HCT116 (cell line): ENCODE data around the gene CDH23. TPM values are rescaled to one million over a fixed set of nuclear protein-coding genes. Genes with fewer than 3 reads are reported as not detected.

Experiments used
- ATAC-seq: fragments of 200-7000 bp; cut with Tn5 transposase; 2 replicates; pipeline ENCODE4 v1.9.1; 2020; ENCODE audit warnings: mild to moderate bottlenecking, moderate library complexity
- BruUV-seq: library from RNA; stranded (reverse); fragments of 400-500 nt; replicated peaks from 2 replicates; lab custom pipeline; 2021; lab: Mats Ljungman, UMichigan
- CTCF ChIA-PET: fragments of 300-600 bp; sonication (Branson Sonifier 250); formaldehyde crosslinking; loops from one replicate; lab custom pipeline; 2021; ENCODE audit warnings: antibody characterized with exemption; lab: Charles Lee
- POLR2A ChIA-PET: fragments of 300-600, 350-600 bp; sonication (Branson Sonifier 250); formaldehyde crosslinking; loops from one replicate; lab custom pipeline; 2021; ENCODE audit warnings: antibody characterized with exemption; lab: Charles Lee
- RAD21 ChIA-PET, 2 experiments: fragments of 300-600 bp; sonication (Branson Sonifier 250); formaldehyde crosslinking; loops; one replicate each; lab custom pipeline; 2023; ENCODE audit warnings: low total read pairs in 2 of 2; ENCODE audit not compliant: uncharacterized antibody in 2 of 2, unreplicated experiment in 2 of 2, low non-redundant PET in 1 of 2; lab: Charles Lee
- DNase-seq: peaks from one replicate; pipeline ENCODE4 v3.0.0-alpha.2; 2010; ENCODE audit warnings: low read depth, low spot score
- H2AFZ ChIP-seq: fragments of 200-600 bp; shearing (Covaris generic), sonication (generic); 2 replicates; pipeline ENCODE4 v1.6.1; 2017; ENCODE audit warnings: low read depth, mixed run types, mixed read lengths, antibody characterized with exemption, low read length; ENCODE audit not compliant: poor library complexity, severe bottlenecking
- H3K27ac ChIP-seq: 2 replicates; pipeline ENCODE4 v1.5.1; 2012; ENCODE audit warnings: low read depth, low read length
- H3K27me3 ChIP-seq: fragments of 200-600 bp; sonication (generic); 2 replicates; pipeline ENCODE4 v1.6.1; 2016; ENCODE audit warnings: mixed run types, low read length, mixed read lengths; ENCODE audit not compliant: insufficient read depth
- H3K36me3 ChIP-seq, 2 experiments: fragments of 200-500 bp in 1 of 2; fragments of 200-600 bp in 1 of 2; sonication (Bioruptor generic) in 1 of 2; sonication (generic) in 1 of 2; 2 replicates each; pipeline versions ENCODE4 v1.5.1 to v1.6.1; 2014 to 2016; ENCODE audit warnings: low read length in 2 of 2, inconsistent platforms in 1 of 2, mixed read lengths in 1 of 2, mixed run types in 1 of 2; ENCODE audit not compliant: insufficient read depth in 2 of 2, control insufficient read depth in 1 of 2
- H3K4me1 ChIP-seq, 2 experiments: fragments of 200-600 bp in 1 of 2; sonication (generic) in 1 of 2; 2 replicates each; pipeline versions ENCODE4 v1.5.1 to v1.6.1; 2012 to 2017; ENCODE audit warnings: low read length in 2 of 2, inconsistent platforms in 1 of 2, mild to moderate bottlenecking in 1 of 2, mixed read lengths in 1 of 2, mixed run types in 1 of 2, moderate library complexity in 1 of 2; ENCODE audit not compliant: insufficient read depth in 2 of 2, control insufficient read depth in 1 of 2
- H3K4me2 ChIP-seq: fragments of 200-600 bp; sonication (generic); 2 replicates; pipeline ENCODE4 v1.6.1; 2017; ENCODE audit warnings: mixed run types, low read length, mixed read lengths
- H3K4me3 ChIP-seq, 2 experiments: fragments of 200-600 bp in 1 of 2; sonication (generic) in 1 of 2; replicated peaks in 1 of 2; 2 replicates each; pipeline ENCODE4 v1.5.1; 2011 to 2016; ENCODE audit warnings: low read length in 2 of 2, control low read depth in 1 of 2, low read depth in 1 of 2, mild to moderate bottlenecking in 1 of 2, mixed read lengths in 1 of 2, mixed run types in 1 of 2
- H3K79me2 ChIP-seq: fragments of 200-600 bp; sonication (generic); 2 replicates; pipeline ENCODE4 v1.6.1; 2017; ENCODE audit warnings: mild to moderate bottlenecking, mixed run types, low read length, moderate library complexity, mixed read lengths; ENCODE audit not compliant: insufficient read depth
- H3K9ac ChIP-seq: fragments of 200-600 bp; sonication (generic); 2 replicates; pipeline ENCODE4 v1.6.1; 2016; ENCODE audit warnings: low read length, mixed read lengths
- H3K9me2 ChIP-seq: fragments of 200-600 bp; sonication (generic), shearing (Covaris generic); 2 replicates; pipeline ENCODE4 v1.6.1; 2017; ENCODE audit warnings: mixed run types, mild to moderate bottlenecking, moderate library complexity; ENCODE audit not compliant: insufficient read depth
- H3K9me3 ChIP-seq, 2 experiments: fragments of 200-500 bp in 1 of 2; fragments of 200-600 bp in 1 of 2; sonication (Bioruptor generic) in 1 of 2; sonication (generic) in 1 of 2; 2 replicates each; pipeline ENCODE4 v1.6.1; 2014 to 2017; ENCODE audit warnings: low read length in 2 of 2, mixed read lengths in 2 of 2, inconsistent platforms in 1 of 2, low read depth in 1 of 2, mild to moderate bottlenecking in 1 of 2, mixed run types in 1 of 2, moderate library complexity in 1 of 2; ENCODE audit not compliant: control insufficient read depth in 1 of 2, insufficient read depth in 1 of 2
- H4K20me1 ChIP-seq: fragments of 200-600 bp; sonication (generic), shearing (Covaris generic); 2 replicates; pipeline ENCODE4 v1.6.1; 2017; ENCODE audit warnings: mixed run types, mild to moderate bottlenecking, moderate library complexity; ENCODE audit not compliant: insufficient read depth
- CEBPB ChIP-seq: IDR thresholded peaks from 2 replicates; pipeline ENCODE4 v1.6.1; 2012; ENCODE audit warnings: low read depth
- EZH2 ChIP-seq: fragments of 200-600 bp; sonication (generic); IDR thresholded peaks from 2 replicates; pipeline ENCODE4 v1.6.1; 2017; ENCODE audit warnings: antibody characterized with exemption, mixed run types
- EZH2phosphoT487 ChIP-seq: fragments of 200-600 bp; IDR thresholded peaks from 2 replicates; pipeline ENCODE4 v1.6.1; 2018; ENCODE audit warnings: antibody characterized with exemption, borderline replicate concordance
- FOSL1 ChIP-seq: IDR thresholded peaks from 2 replicates; pipeline ENCODE4 v1.6.1; 2012; ENCODE audit warnings: low read depth
- RAD21 ChIP-seq: IDR thresholded peaks from 2 replicates; pipeline ENCODE4 v1.6.1; 2012; ENCODE audit warnings: low read depth, mild to moderate bottlenecking
- SIN3A ChIP-seq: IDR thresholded peaks from 2 replicates; pipeline ENCODE4 v1.6.1; 2012; ENCODE audit warnings: low read depth
- SP1 ChIP-seq: IDR thresholded peaks from 2 replicates; pipeline ENCODE4 v1.6.1; 2012; ENCODE audit warnings: low read depth
- SRF ChIP-seq: IDR thresholded peaks from 2 replicates; pipeline ENCODE4 v1.6.1; 2012; ENCODE audit warnings: low read depth
- TCF7L2 ChIP-seq: IDR thresholded peaks from 2 replicates; pipeline ENCODE4 v1.7.0; 2011; ENCODE audit warnings: borderline replicate concordance, inconsistent platforms; ENCODE audit not compliant: insufficient read depth, insufficient read length; ENCODE audit errors: extremely low read depth
- ZNF274 ChIP-seq: fragments of 200-500 bp; sonication (Bioruptor generic); IDR thresholded peaks from 2 replicates; pipeline ENCODE4 v1.6.1; 2014; ENCODE audit warnings: mild to moderate bottlenecking, low read depth, low read length, inconsistent platforms
- intact Hi-C: fragments of 100-400 bp; cut with micrococcal nuclease; formaldehyde crosslinking; loops from 2 replicates; pipeline ENCODE4 v1.10.0; 2022
- total RNA-seq: library from RNA; stranded (reverse); gene quantifications from one replicate; pipeline ENCODE4 v1.2.1, GENCODE V29; 2021; ENCODE audit not compliant: unreplicated experiment
- TF ChIP-seq, protein P1 (sequence below): IDR thresholded peaks from 2 replicates; pipeline ENCODE4 v1.6.1; 2012
- TF ChIP-seq, protein P2 (sequence below), 3 experiments: fragments of 200-600 bp in 1 of 3; sonication (generic) in 1 of 3; IDR thresholded peaks in 2 of 3; conservative IDR thresholded peaks in 1 of 3; 2 replicates each; pipeline ENCODE4 v1.5.1; 2012 to 2017; ENCODE audit warnings: low read depth in 2 of 3, low read length in 2 of 3, antibody characterized with exemption in 1 of 3, borderline replicate concordance in 1 of 3, control low read depth in 1 of 3, mild to moderate bottlenecking in 1 of 3, mixed read lengths in 1 of 3, mixed run types in 1 of 3, moderate library complexity in 1 of 3; ENCODE audit not compliant: insufficient read depth in 1 of 3
- TF ChIP-seq, protein P3 (sequence below): IDR thresholded peaks from 2 replicates; pipeline ENCODE4 v1.6.1; 2011; ENCODE audit warnings: mild to moderate bottlenecking, low read length, moderate library complexity; ENCODE audit not compliant: insufficient replicate concordance; ENCODE audit errors: extremely low read depth

CDH23 gene
- total RNA-seq, 1 experiment from 2014 or later: not detected

DNA sequence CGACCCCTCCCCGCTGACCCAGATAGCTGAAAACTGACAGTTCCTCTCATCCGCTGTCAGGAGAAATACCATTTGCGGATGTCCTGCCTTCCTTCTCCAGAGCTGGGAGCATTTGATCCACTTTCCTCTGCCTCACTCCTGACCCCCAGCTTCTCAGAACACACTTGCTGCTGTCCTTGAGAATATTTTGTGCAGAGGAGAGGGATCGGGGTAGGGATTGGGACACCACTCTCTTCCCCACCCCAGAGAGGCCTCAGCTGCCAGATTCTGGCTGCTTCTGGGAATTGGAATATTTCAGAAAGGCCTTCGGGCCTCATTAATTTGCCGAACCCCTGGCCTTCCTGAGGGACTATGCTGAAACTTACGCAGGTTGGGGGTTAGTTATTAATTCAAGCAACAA, 225.9 kb downstream of the CDH23 start:
- Histone ChIP-seq H2AFZ (peak overlapping the region; percentile 90), H3K9me3 (no peaks in the 10 kb centered on the region), H4K20me1 (no peaks in the 10 kb centered on the region), H3K27ac (0 out of 2 replicates have a peak overlapping the region, but pooled peaks have one; percentile 21), H3K27me3 (no peaks in the 10 kb centered on the region), H3K9ac (0 out of 2 replicates have a peak overlapping the region, but pooled peaks have one; percentile 27), H3K79me2 (no peaks in the 10 kb centered on the region), H3K4me3 (peak overlapping the region; percentile 15 to 48; a peak in 3 of 4 replicates), H3K36me3 (no peaks in the 10 kb centered on the region), H3K4me1 (peaks cover 23 to 28% of the 10 kb centered on the region in 2 experiments), H3K4me2 (peak overlapping the region; percentile 83), H3K9me2 (no peaks in the 10 kb centered on the region)
- no peak for TF ChIP-seq EZH2phosphoT487
- no peak for TF ChIP-seq SP1
- TF ChIP-seq SIN3A: no peak
- no peak for TF ChIP-seq CEBPB
- TF ChIP-seq FOSL1: no peak
- ChIA-PET CTCF (interaction anchor here (0.7 to 2.1 kb wide), 4 partner anchors 13 to 305 kb away, joined by 3 to 7 read pairs (median 4); no protein-coding TSS in a partner anchor), POLR2A (interaction anchor here (1.4 kb wide), 1 partner anchor 24 kb away, joined by 3 read pairs; no protein-coding TSS in a partner anchor), RAD21 (no interaction called here)
- no TSS peak for BruUV-seq
- DNase-seq (no peak), ATAC-seq (0 out of 2 replicates have a peak, but pooled peaks have one; percentile 4)
- intact Hi-C loops: loop anchor here (5.0 kb wide), 2 partner anchors 240 to 305 kb away; partner anchors contain the start of gene SLC29A3

DNA sequence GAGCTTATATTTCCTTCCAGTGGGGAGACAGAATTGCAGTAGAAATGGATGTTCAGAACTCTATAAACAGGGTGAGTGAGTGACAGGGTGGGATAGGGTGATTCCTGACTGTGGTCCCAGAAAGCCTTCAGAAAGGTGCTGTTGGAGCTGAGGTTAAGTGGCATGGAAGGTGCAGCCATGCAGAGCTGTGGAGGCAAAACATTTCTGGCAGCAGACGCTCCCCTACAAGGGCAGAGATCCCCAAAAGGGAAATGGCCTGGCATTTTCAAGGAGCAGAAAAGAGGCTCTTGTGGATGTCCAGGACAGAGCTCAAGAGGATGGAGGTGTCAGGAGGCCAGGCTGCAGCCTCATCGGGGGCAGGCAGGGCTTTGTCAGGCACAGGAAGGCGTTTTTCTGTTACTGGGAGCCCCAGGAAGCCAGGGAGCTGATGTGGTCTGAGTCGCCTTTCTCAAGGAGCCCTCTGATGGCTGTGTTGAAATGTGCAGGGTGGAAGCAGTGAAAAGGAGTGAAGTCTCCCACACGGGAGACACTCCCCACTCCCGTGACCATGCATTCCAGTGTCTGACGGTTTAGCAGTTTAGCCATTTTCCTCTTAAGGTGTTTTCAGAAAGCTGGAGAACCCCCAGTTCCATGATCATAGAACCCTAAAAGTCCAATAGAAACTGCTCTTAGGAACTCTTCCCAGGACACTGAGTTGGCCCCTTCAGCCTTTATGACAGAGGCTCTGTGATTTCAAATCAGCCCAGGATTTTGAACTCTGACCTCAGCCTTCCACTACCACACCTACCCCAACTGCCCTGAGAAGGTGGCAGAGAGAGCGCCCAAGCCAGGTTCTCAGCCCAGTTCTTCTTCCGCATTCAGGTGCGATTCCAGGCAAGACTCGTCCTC, 226.6 kb downstream of the CDH23 start:
- H2AFZ ChIP-seq: no peak overlapping the region
- ATAC-seq: peak; percentile 78
- no peak overlapping the region for H3K9ac ChIP-seq
- no peak for DNase-seq
- intact Hi-C loops: loop anchor here (5.0 kb wide), 2 partner anchors 241 to 306 kb away; partner anchors contain the start of gene SLC29A3
- ChIA-PET CTCF (interaction anchor here (0.6 to 2.1 kb wide), 7 partner anchors 14 to 306 kb away, joined by 3 to 7 read pairs (median 4); no protein-coding TSS in a partner anchor), RAD21 (interaction anchor here in 1 of 2 experiments (0.5 kb wide), 1 partner anchor 14 kb away, joined by 3 read pairs; no protein-coding TSS in a partner anchor), POLR2A (interaction anchor here (1.4 kb wide), 1 partner anchor 23 kb away, joined by 3 read pairs; no protein-coding TSS in a partner anchor)
- peak overlapping the region; percentile 83 for H3K4me2 ChIP-seq
- H3K9me2 ChIP-seq: no peaks in the 10 kb centered on the region
- H3K27ac ChIP-seq: no peak overlapping the region
- TF ChIP-seq, protein P1, sequence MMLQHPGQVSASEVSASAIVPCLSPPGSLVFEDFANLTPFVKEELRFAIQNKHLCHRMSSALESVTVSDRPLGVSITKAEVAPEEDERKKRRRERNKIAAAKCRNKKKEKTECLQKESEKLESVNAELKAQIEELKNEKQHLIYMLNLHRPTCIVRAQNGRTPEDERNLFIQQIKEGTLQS: no peak
- no peak for TF ChIP-seq SRF
- no peak for TF ChIP-seq TCF7L2
- TF ChIP-seq, protein P2, sequence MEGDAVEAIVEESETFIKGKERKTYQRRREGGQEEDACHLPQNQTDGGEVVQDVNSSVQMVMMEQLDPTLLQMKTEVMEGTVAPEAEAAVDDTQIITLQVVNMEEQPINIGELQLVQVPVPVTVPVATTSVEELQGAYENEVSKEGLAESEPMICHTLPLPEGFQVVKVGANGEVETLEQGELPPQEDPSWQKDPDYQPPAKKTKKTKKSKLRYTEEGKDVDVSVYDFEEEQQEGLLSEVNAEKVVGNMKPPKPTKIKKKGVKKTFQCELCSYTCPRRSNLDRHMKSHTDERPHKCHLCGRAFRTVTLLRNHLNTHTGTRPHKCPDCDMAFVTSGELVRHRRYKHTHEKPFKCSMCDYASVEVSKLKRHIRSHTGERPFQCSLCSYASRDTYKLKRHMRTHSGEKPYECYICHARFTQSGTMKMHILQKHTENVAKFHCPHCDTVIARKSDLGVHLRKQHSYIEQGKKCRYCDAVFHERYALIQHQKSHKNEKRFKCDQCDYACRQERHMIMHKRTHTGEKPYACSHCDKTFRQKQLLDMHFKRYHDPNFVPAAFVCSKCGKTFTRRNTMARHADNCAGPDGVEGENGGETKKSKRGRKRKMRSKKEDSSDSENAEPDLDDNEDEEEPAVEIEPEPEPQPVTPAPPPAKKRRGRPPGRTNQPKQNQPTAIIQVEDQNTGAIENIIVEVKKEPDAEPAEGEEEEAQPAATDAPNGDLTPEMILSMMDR (IDR thresholded peaks at IDR 0.05 in 2 of 3, conservative IDR thresholded peaks at IDR 0.05 in 1 of 3; ENCODE audit: borderline replicate concordance in 1 of 3, insufficient read depth in 1 of 3, low read depth in 2 of 3, low read length in 2 of 3): peak in 2 of 3 experiments; percentile 27 to 33; a peak in 3 of 6 replicates
- peak; percentile 40 for TF ChIP-seq RAD21
- no peak for TF ChIP-seq EZH2
- TF ChIP-seq, protein P3, sequence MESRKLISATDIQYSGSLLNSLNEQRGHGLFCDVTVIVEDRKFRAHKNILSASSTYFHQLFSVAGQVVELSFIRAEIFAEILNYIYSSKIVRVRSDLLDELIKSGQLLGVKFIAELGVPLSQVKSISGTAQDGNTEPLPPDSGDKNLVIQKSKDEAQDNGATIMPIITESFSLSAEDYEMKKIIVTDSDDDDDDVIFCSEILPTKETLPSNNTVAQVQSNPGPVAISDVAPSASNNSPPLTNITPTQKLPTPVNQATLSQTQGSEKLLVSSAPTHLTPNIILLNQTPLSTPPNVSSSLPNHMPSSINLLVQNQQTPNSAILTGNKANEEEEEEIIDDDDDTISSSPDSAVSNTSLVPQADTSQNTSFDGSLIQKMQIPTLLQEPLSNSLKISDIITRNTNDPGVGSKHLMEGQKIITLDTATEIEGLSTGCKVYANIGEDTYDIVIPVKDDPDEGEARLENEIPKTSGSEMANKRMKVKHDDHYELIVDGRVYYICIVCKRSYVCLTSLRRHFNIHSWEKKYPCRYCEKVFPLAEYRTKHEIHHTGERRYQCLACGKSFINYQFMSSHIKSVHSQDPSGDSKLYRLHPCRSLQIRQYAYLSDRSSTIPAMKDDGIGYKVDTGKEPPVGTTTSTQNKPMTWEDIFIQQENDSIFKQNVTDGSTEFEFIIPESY: no peak
- no peak for TF ChIP-seq ZNF274
- no peaks in the 10 kb centered on the region for H4K20me1 ChIP-seq
- H3K4me3 ChIP-seq: no peak overlapping the region
- no peaks in the 10 kb centered on the region for H3K9me3 ChIP-seq
- peaks cover 23 to 28% of the 10 kb centered on the region in 2 experiments for H3K4me1 ChIP-seq
- H3K36me3 ChIP-seq: no peaks in the 10 kb centered on the region
- no TSS peak for BruUV-seq
- no peaks in the 10 kb centered on the region for H3K27me3 ChIP-seq
- H3K79me2 ChIP-seq: no peaks in the 10 kb centered on the region
